Caco-2 (cell line): Measurements from ENCODE around the gene IQSEC2. TPM values are rescaled to one million over a fixed set of nuclear protein-coding genes. Genes with fewer than 3 reads are reported as not detected.

ENCODE experiments used
- BruUV-seq: library from RNA; stranded (reverse); fragments of 400-500 nt; replicated peaks from 2 replicates; lab custom pipeline; 2021; lab: Mats Ljungman, UMichigan
- CTCF ChIA-PET: fragments of 300-600 bp; sonication (Branson Sonifier 250); formaldehyde crosslinking; loops from one replicate; lab custom pipeline; 2022; ENCODE audit warnings: antibody characterized with exemption; lab: Charles Lee
- POLR2A ChIA-PET: fragments of 300-600 bp; sonication (Branson Sonifier 250); formaldehyde crosslinking; loops from one replicate; lab custom pipeline; 2022; ENCODE audit warnings: antibody characterized with exemption; lab: Charles Lee
- DNase-seq, 2 experiments: peaks; one replicate each; pipeline versions ENCODE4 v3.0.0 to v3.0.0-alpha.2; 2020 to 2022
- H3K27me3 ChIP-seq: replicated peaks from 2 replicates; pipeline ENCODE4 v1.6.0; 2011; ENCODE audit warnings: low read length; ENCODE audit not compliant: control insufficient read depth, insufficient read depth
- H3K36me3 ChIP-seq: 2 replicates; pipeline ENCODE4 v1.5.1; 2011; ENCODE audit warnings: low read length; ENCODE audit not compliant: control insufficient read depth, insufficient read depth
- H3K4me1 ChIP-seq: fragments of 250-450 bp; sonication (Bioruptor Pico); 2 replicates; pipeline ENCODE4 v1.5.1; 2020; ENCODE audit warnings: mild to moderate bottlenecking
- H3K4me3 ChIP-seq: 2 replicates; pipeline ENCODE4 v1.5.1; 2011; ENCODE audit warnings: low read depth, mild to moderate bottlenecking, control low read depth, low read length
- H3K9me3 ChIP-seq: fragments of 250-450 bp; sonication (Bioruptor Pico); 2 replicates; pipeline ENCODE4 v1.5.1; 2020; ENCODE audit warnings: mild to moderate bottlenecking, moderate library complexity
- H3K27ac Mint-ChIP-seq: one replicate; pipeline ENCODE4 v1.8.0; 2022; ENCODE audit warnings: mixed read lengths; ENCODE audit not compliant: unreplicated experiment
- H3K27me3 Mint-ChIP-seq: one replicate; pipeline ENCODE4 v1.8.0; 2022; ENCODE audit warnings: mixed read lengths; ENCODE audit not compliant: insufficient read depth, unreplicated experiment
- H3K36me3 Mint-ChIP-seq: one replicate; pipeline ENCODE4 v1.8.0; 2022; ENCODE audit warnings: mild to moderate bottlenecking, mixed read lengths; ENCODE audit not compliant: insufficient read depth, unreplicated experiment
- H3K4me1 Mint-ChIP-seq: one replicate; pipeline ENCODE4 v1.8.0; 2022; ENCODE audit warnings: low read depth, mixed read lengths; ENCODE audit not compliant: unreplicated experiment
- H3K4me3 Mint-ChIP-seq: one replicate; pipeline ENCODE4 v1.8.0; 2022; ENCODE audit warnings: mild to moderate bottlenecking, moderate library complexity, mixed read lengths; ENCODE audit not compliant: unreplicated experiment
- H3K9me3 Mint-ChIP-seq: one replicate; pipeline ENCODE4 v1.8.0; 2022; ENCODE audit warnings: mixed read lengths; ENCODE audit not compliant: unreplicated experiment
- intact Hi-C: fragments of 100-400 bp; cut with micrococcal nuclease; formaldehyde crosslinking; loops from one replicate; pipeline ENCODE4 v1.10.0; 2022; ENCODE audit not compliant: unreplicated experiment
- total RNA-seq: library from RNA; stranded (reverse); gene quantifications from 2 replicates; pipeline ENCODE4 v1.2.3, GENCODE V29; 2022
- TF ChIP-seq, protein P1 (sequence below), 2 experiments: fragments of 200-600 bp in 1 of 2; IDR thresholded peaks; 1 replicate in 1 of 2; 2 replicates in 1 of 2; pipeline versions ENCODE4 v1.5.1 to v1.8.0; 2011 to 2022; ENCODE audit warnings: antibody characterized with exemption in 1 of 2, control low read depth in 1 of 2, inconsistent platforms in 1 of 2, low read depth in 1 of 2, low read length in 1 of 2, mild to moderate bottlenecking in 1 of 2, moderate library complexity in 1 of 2; ENCODE audit not compliant: insufficient read depth in 1 of 2, severe bottlenecking in 1 of 2, unreplicated experiment in 1 of 2

IQSEC2 gene
- total RNA-seq, 1 experiment from 2014 or later = 1.8 TPM

- no peaks in the 10 kb centered on the region for H3K27me3 ChIP-seq
- BruUV-seq = no TSS peak
- POLR2A ChIA-PET = no interaction called here
- no peak for DNase-seq
- H3K4me3 ChIP-seq = no peak overlapping the region
- H3K36me3 ChIP-seq = no peaks in the 10 kb centered on the region
- H3K9me3 Mint-ChIP-seq = no peaks in the 10 kb centered on the region
- CTCF ChIA-PET = no interaction called here
- intact Hi-C loops = no loop called here
- no peaks in the 10 kb centered on the region for H3K4me1 ChIP-seq
- peaks cover 6% of the 10 kb centered on the region for H3K4me1 Mint-ChIP-seq
- no peaks in the 10 kb centered on the region for H3K36me3 Mint-ChIP-seq
- no peak overlapping the region for H3K27ac Mint-ChIP-seq
- H3K4me3 Mint-ChIP-seq = no peak overlapping the region
- TF ChIP-seq, protein P1, sequence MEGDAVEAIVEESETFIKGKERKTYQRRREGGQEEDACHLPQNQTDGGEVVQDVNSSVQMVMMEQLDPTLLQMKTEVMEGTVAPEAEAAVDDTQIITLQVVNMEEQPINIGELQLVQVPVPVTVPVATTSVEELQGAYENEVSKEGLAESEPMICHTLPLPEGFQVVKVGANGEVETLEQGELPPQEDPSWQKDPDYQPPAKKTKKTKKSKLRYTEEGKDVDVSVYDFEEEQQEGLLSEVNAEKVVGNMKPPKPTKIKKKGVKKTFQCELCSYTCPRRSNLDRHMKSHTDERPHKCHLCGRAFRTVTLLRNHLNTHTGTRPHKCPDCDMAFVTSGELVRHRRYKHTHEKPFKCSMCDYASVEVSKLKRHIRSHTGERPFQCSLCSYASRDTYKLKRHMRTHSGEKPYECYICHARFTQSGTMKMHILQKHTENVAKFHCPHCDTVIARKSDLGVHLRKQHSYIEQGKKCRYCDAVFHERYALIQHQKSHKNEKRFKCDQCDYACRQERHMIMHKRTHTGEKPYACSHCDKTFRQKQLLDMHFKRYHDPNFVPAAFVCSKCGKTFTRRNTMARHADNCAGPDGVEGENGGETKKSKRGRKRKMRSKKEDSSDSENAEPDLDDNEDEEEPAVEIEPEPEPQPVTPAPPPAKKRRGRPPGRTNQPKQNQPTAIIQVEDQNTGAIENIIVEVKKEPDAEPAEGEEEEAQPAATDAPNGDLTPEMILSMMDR (IDR thresholded peaks at IDR 0.05; ENCODE audit: insufficient read depth in 1 of 2, low read depth in 1 of 2, low read length in 1 of 2, severe bottlenecking in 1 of 2, unreplicated experiment in 1 of 2) = no peak
- no peaks in the 10 kb centered on the region for H3K27me3 Mint-ChIP-seq
- no peaks in the 10 kb centered on the region for H3K9me3 ChIP-seq
Measured at GRCh38 chrX:53268173-53268572, 13.2 kb downstream of the IQSEC2 start.

- Histone ChIP-seq H3K4me1 (no peaks in the 10 kb centered on the region), H3K9me3 (no peaks in the 10 kb centered on the region), H3K4me3 (no peak overlapping the region), H3K27me3 (no peaks in the 10 kb centered on the region), H3K36me3 (no peaks in the 10 kb centered on the region)
- H3K27ac Mint-ChIP-seq = no peak overlapping the region
- DNase-seq = no peak
- H3K36me3 Mint-ChIP-seq = no peaks in the 10 kb centered on the region
- H3K4me3 Mint-ChIP-seq = no peak overlapping the region
- TF ChIP-seq, protein P1 (IDR thresholded peaks at IDR 0.05; ENCODE audit: insufficient read depth in 1 of 2, low read depth in 1 of 2, low read length in 1 of 2, severe bottlenecking in 1 of 2, unreplicated experiment in 1 of 2) = no peak
- BruUV-seq = no TSS peak
- H3K9me3 Mint-ChIP-seq = no peaks in the 10 kb centered on the region
- ChIA-PET POLR2A (no interaction called here), CTCF (no interaction called here)
- peaks cover 6% of the 10 kb centered on the region for H3K4me1 Mint-ChIP-seq
- H3K27me3 Mint-ChIP-seq = peaks cover 3% of the 10 kb centered on the region
- intact Hi-C loops = no loop called here
Measured at GRCh38 chrX:53266914-53267313, 14.5 kb downstream of the IQSEC2 start.

DNA sequence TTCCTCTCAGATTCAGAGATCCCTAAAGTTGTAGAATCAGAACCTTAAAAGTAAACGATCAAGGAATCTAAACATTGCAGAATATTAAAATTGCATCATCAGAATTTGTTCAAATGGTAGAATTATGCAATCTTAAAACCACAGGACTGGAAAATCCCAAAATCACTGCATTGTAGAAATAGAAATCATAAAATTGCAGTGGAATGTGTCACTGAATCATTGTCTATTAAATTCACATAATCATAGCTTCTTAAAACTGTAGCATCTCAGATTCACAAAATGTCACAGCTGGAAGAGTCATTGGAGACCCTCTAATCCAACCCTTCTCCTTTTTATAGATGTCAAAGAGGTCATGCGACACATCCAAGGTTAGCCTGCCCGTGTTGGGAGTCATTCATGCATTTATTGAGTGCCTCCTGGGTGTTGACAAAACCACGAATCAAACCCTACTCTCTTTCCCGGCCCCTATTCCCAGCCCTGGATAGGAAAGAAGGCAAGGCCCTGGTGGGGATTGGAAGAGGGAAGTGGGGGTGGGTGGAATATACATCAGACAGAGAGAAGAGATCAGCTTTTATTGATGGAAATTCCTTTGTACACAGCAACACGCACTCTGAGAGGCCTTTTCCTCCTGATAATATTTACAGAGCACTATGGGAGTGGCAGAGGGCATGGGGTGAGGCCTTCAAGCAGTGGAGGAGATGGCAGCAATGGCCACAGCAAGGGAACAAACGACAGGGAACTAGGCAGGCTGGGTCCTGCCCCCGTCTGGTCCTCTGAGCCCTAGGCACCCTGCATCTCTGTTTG, 15.4 kb downstream of the IQSEC2 start:
- Mint-ChIP-seq H3K9me3 (no peaks in the 10 kb centered on the region), H3K27me3 (peaks cover 3% of the 10 kb centered on the region), H3K27ac (no peak overlapping the region), H3K4me3 (no peak overlapping the region), H3K4me1 (peaks cover 6% of the 10 kb centered on the region), H3K36me3 (no peaks in the 10 kb centered on the region)
- CTCF ChIA-PET = no interaction called here
- POLR2A ChIA-PET = no interaction called here
- no peak for DNase-seq
- Histone ChIP-seq H3K4me3 (no peak overlapping the region), H3K36me3 (no peaks in the 10 kb centered on the region), H3K4me1 (no peaks in the 10 kb centered on the region), H3K27me3 (no peaks in the 10 kb centered on the region), H3K9me3 (no peaks in the 10 kb centered on the region)
- BruUV-seq = no TSS peak
- TF ChIP-seq, protein P1 (IDR thresholded peaks at IDR 0.05; ENCODE audit: insufficient read depth in 1 of 2, low read depth in 1 of 2, low read length in 1 of 2, severe bottlenecking in 1 of 2, unreplicated experiment in 1 of 2) = no peak
- intact Hi-C loops = no loop called here
